ENCODE results near the gene CEACAM21. TPM values are rescaled to one million over a fixed set of nuclear protein-coding genes. Genes with fewer than 3 reads are reported as not detected.
"Not testable (repeated sequence)": the region's sequence is repeated elsewhere in the genome, so short reads cannot be mapped to it uniquely, and the experiment has no call there.

The CEACAM21 gene
- total RNA-seq, 1 donor from 2014 or later, result 38.5 TPM

GRCh38 chr19:41577144-41577830, 1.3 kb downstream of the CEACAM21 start:
- no peaks in the 10 kb centered on the region for H3K27me3 Mint-ChIP-seq (ENCODE audit: insufficient read depth)
- intact Hi-C loops (cut with micrococcal nuclease), result loop anchor here (2.0 kb wide), 1 partner anchor 18 kb away; no protein-coding TSS in a partner anchor
- H3K4me1 Mint-ChIP-seq (ENCODE audit: low read depth), result peaks cover 29% of the 10 kb centered on the region
- H3K27ac Mint-ChIP-seq, result peak overlapping the region; percentile 6
- H3K9me3 Mint-ChIP-seq, result peaks cover 23% of the 10 kb centered on the region
- no peak for DNase-seq (ENCODE audit: low spot score)
- peaks cover 48% of the 10 kb centered on the region for H3K36me3 Mint-ChIP-seq (ENCODE audit: low read depth)
- no peak overlapping the region for H3K4me3 Mint-ChIP-seq

DNA sequence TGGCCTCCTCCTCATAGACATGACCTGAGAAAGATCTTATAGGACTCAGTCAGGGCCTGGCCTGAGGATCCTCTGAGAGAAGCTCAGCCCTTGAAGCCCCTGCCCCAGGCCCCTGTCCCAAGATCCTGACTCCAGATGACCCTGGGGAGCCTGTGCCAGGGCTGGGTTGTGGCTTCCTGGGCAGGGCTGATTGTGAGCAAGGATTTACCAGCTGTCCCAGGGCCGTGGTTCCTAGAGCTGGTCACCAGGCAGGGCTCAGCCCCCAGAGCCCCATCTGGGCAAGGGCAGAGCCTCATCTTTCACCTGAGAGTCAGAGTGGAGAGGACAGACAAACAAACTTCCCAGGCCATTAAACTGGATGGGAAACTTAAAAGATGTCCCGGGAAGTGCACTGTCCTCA, 1.9 kb downstream of the CEACAM21 start:
- peak overlapping the region; percentile 5 for H3K27ac Mint-ChIP-seq
- intact Hi-C loops (cut with micrococcal nuclease), result loop anchor here (2.0 kb wide), 1 partner anchor 17 kb away; no protein-coding TSS in a partner anchor

DNA sequence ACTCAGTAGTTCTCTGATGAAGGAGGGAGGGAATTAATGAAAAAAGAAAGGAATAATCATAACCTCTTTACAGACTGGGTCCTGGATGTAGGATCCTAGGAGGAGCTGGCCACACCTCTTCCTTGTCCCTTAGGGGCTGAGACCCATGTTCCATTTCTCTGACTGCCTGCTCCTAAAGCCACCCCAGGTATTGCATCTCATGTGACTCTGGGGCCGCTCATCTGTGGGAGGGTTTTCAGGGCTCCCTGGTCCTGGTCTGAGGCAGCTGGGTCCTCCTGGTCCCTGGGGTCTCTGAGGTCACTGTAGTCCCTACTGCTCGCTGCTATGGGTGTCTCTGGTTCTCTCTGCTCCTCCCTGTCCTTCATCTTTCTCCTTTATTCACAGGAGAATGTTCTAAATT, 2.9 kb downstream of the CEACAM21 start:
- Mint-ChIP-seq H3K9me3 (peaks cover 32% of the 10 kb centered on the region), H3K4me1 (ENCODE audit: low read depth) (peaks cover 29% of the 10 kb centered on the region), H3K36me3 (ENCODE audit: low read depth) (peaks cover 61% of the 10 kb centered on the region), H3K27me3 (ENCODE audit: insufficient read depth) (no peaks in the 10 kb centered on the region), H3K4me3 (no peak overlapping the region), H3K27ac (no peak overlapping the region)
- DNase-seq (ENCODE audit: low spot score), result no peak
- intact Hi-C loops (cut with micrococcal nuclease), result no loop called here

More for the DNA sequence above, 1.9 kb downstream of the CEACAM21 start:
- peaks cover 27% of the 10 kb centered on the region for H3K9me3 Mint-ChIP-seq
- H3K4me3 Mint-ChIP-seq, result no peak overlapping the region
- peaks cover 50% of the 10 kb centered on the region for H3K36me3 Mint-ChIP-seq (ENCODE audit: low read depth)
- DNase-seq (ENCODE audit: low spot score), result no peak
- no peaks in the 10 kb centered on the region for H3K27me3 Mint-ChIP-seq (ENCODE audit: insufficient read depth)
- peaks cover 29% of the 10 kb centered on the region for H3K4me1 Mint-ChIP-seq (ENCODE audit: low read depth)

DNA sequence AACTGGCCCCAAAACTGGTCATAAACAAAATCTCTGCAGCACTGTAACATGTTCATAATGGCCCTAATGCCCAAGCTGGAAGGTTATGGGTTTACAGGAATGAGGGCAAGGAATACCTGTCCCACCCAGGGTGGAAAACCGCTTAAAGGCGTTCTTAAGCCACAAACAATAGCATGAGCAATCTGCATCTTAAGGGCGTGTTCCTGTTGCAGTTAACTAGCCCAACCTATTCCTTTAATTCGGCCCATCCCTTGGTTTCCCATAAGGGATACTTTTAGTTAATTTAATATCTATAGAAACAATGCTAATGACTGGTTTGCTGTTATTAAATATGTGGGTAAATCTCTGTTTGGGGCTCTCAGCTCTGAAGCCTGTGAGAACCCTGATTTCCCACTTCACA, 5.1 kb downstream of the CEACAM21 start:
- Mint-ChIP-seq H3K36me3 (ENCODE audit: low read depth) (peaks cover 73% of the 10 kb centered on the region), H3K9me3 (peaks cover 32% of the 10 kb centered on the region), H3K4me1 (ENCODE audit: low read depth) (peaks cover 16% of the 10 kb centered on the region)
- DNase-seq (ENCODE audit: low spot score); H3K4me3 Mint-ChIP-seq; intact Hi-C loops (cut with micrococcal nuclease); H3K27me3 Mint-ChIP-seq (ENCODE audit: insufficient read depth); H3K27ac Mint-ChIP-seq: not testable (repeated sequence)

DNA sequence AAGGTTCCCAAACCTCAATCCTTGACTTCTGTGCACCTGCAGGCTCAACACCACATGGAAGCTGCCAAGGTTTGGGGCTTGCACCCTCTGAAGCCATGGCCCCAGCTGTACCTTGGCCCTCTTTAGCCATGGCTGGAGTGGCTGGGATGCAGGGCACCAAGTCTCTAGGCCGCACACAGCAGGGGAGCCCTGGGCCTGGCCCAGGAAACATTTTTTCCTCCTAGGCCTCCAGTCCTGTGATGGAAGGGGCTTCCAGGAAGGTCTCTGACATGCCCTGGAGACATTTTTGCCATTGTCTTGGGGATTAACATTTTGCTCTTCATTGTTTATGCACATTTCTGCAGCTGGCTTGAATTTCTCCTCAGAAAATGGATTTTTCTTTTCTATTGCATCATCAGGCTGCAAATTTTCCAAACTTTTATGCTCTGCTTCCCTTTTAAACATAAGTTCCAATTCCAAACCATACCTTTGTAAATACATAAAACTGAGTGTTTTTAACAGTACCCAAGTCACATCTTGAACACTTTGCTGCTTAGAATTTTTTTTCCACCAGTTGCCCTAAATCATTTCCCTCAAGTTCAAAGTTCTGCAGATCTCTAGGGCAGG, 6.7 kb downstream of the CEACAM21 start:
- Mint-ChIP-seq H3K9me3 (peaks cover 32% of the 10 kb centered on the region), H3K36me3 (ENCODE audit: low read depth) (peaks cover 72% of the 10 kb centered on the region)
- H3K27ac Mint-ChIP-seq; H3K4me1 Mint-ChIP-seq (ENCODE audit: low read depth); DNase-seq (ENCODE audit: low spot score); H3K27me3 Mint-ChIP-seq (ENCODE audit: insufficient read depth); intact Hi-C loops (cut with micrococcal nuclease); H3K4me3 Mint-ChIP-seq: not testable (repeated sequence)

DNA sequence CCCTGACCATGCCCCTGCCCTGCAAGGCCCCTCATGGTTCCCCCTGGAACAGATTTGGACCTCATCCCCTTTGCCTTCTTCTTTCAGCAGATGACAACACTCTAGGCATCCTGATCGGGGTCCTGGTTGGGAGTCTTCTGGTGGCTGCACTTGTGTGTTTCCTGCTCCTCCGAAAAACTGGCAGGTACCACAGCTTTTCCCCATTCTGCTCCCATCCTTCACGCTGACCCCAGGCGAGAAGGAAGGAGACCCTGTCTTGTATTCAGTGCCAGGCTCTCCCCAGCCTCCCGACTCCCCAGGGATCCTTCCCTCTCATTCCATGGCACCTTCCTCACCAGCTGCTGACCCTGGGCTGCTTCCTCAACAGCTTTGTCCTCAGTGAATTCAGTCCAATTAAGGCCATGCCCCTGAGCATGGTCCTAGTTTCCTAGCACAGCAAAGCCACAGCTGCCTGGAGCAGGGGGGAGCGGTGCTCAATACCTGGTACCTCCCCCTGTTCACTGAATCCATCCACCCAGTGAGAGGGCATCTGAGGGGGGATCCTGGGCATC, 8.4 kb downstream of the CEACAM21 start:
- Mint-ChIP-seq H3K4me1 (ENCODE audit: low read depth) (no peaks in the 10 kb centered on the region), H3K27ac (no peak overlapping the region), H3K36me3 (ENCODE audit: low read depth) (peaks cover 64% of the 10 kb centered on the region), H3K27me3 (ENCODE audit: insufficient read depth) (no peaks in the 10 kb centered on the region), H3K4me3 (no peak overlapping the region), H3K9me3 (peaks cover 32% of the 10 kb centered on the region)
- no peak for DNase-seq (ENCODE audit: low spot score)
- intact Hi-C loops (cut with micrococcal nuclease), result no loop called here

GRCh38 chr19:41584931-41585330, 9.0 kb downstream of the CEACAM21 start:
- Mint-ChIP-seq H3K27me3 (ENCODE audit: insufficient read depth) (no peaks in the 10 kb centered on the region), H3K4me1 (ENCODE audit: low read depth) (no peaks in the 10 kb centered on the region), H3K4me3 (no peak overlapping the region), H3K36me3 (ENCODE audit: low read depth) (peaks cover 58% of the 10 kb centered on the region), H3K9me3 (peaks cover 32% of the 10 kb centered on the region), H3K27ac (no peak overlapping the region)
- DNase-seq (ENCODE audit: low spot score), result no peak
- intact Hi-C loops (cut with micrococcal nuclease), result no loop called here

DNA sequence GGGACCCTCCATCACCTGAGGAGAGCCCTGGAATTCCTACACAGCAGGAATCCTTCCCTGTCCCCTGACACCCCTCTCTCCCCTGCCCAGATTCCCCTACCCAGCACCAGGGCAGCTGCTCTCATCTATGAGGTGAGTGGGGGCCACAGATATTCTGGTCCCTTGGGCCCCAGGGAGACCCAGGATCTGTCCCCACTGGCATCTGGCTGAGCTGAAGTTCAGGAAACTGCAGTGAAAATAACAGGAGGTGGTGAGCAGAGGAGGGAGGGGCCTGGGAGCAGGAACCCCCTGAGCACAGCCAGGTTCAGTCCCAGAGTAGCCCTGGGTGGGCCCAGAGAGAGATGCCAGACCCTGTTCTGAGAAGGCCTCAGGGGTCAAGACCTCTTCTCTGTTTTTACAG, 10.1 kb downstream of the CEACAM21 start:
- no peak for DNase-seq (ENCODE audit: low spot score)
- Mint-ChIP-seq H3K27me3 (ENCODE audit: insufficient read depth) (no peaks in the 10 kb centered on the region), H3K27ac (no peak overlapping the region), H3K4me1 (ENCODE audit: low read depth) (no peaks in the 10 kb centered on the region), H3K4me3 (no peak overlapping the region), H3K36me3 (ENCODE audit: low read depth) (peaks cover 47% of the 10 kb centered on the region), H3K9me3 (peaks cover 22% of the 10 kb centered on the region)
- intact Hi-C loops (cut with micrococcal nuclease), result no loop called here

DNA sequence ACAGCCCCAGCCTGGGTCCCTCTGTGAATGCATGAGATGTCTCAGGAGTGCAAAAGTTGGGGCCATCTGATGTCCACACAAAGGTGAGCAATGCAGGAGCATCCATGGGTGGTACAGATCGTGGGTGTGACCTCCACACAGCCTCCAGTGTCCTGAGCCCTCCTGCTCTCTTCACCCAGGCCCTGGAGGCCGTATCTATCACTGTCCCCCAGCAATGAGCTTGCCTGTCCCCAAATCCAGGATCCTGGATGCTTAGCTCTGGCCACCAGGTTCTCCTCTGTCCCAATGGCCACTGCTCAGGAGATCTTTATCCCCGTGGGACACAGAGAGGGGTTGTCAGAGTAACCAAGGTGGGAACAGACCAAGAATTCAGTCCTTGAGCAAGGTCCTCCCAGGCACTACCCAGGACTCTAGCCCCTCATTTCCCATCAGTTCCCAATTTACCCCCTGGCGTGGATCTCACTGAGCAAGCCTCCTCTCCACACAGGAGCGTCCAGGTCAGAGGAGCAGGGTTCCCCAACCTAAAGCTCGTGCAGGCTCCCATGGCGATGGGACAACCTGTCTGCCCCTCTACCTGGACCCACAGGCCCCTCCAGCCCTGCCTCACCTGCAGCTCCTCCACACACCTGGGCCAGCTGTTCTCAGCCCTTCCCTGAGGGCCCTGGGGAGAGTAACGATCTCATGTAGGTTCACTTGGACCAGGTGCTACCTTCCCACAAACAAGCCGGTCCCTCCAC, 11.3 kb downstream of the CEACAM21 start:
- H3K36me3 Mint-ChIP-seq (ENCODE audit: low read depth), result peaks cover 35% of the 10 kb centered on the region
- intact Hi-C loops (cut with micrococcal nuclease), result no loop called here
- DNase-seq (ENCODE audit: low spot score), result no peak
- H3K9me3 Mint-ChIP-seq, result peaks cover 10% of the 10 kb centered on the region
- no peaks in the 10 kb centered on the region for H3K4me1 Mint-ChIP-seq (ENCODE audit: low read depth)
- H3K4me3 Mint-ChIP-seq, result no peak overlapping the region
- H3K27me3 Mint-ChIP-seq (ENCODE audit: insufficient read depth), result no peaks in the 10 kb centered on the region
- no peak overlapping the region for H3K27ac Mint-ChIP-seq

DNA sequence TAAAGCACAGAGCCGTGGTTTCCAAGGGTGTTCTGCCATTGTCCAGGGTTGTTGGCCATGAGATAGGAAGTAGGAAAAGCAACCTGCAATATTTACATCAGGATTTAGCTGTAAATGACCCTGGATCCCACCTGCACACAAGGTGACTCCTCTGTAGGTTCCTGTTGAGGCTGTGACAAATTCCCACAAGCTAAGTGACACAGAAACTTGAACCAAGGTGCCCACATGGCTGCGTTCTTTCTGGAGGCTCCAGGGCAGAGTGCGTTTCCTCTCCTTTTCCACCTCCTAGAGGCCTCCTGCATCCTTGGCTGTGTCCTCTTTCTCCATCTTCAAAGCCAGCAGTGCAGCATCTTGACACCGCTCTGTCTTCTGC, 11.9 kb downstream of the CEACAM21 start:
- peaks cover 6% of the 10 kb centered on the region for H3K9me3 Mint-ChIP-seq
- H3K4me1 Mint-ChIP-seq (ENCODE audit: low read depth), result no peaks in the 10 kb centered on the region
- no peak for DNase-seq (ENCODE audit: low spot score)
- H3K27ac Mint-ChIP-seq, result no peak overlapping the region
- H3K36me3 Mint-ChIP-seq (ENCODE audit: low read depth), result peaks cover 31% of the 10 kb centered on the region
- H3K4me3 Mint-ChIP-seq, result no peak overlapping the region
- H3K27me3 Mint-ChIP-seq (ENCODE audit: insufficient read depth), result no peaks in the 10 kb centered on the region
- intact Hi-C loops (cut with micrococcal nuclease), result no loop called here

DNA sequence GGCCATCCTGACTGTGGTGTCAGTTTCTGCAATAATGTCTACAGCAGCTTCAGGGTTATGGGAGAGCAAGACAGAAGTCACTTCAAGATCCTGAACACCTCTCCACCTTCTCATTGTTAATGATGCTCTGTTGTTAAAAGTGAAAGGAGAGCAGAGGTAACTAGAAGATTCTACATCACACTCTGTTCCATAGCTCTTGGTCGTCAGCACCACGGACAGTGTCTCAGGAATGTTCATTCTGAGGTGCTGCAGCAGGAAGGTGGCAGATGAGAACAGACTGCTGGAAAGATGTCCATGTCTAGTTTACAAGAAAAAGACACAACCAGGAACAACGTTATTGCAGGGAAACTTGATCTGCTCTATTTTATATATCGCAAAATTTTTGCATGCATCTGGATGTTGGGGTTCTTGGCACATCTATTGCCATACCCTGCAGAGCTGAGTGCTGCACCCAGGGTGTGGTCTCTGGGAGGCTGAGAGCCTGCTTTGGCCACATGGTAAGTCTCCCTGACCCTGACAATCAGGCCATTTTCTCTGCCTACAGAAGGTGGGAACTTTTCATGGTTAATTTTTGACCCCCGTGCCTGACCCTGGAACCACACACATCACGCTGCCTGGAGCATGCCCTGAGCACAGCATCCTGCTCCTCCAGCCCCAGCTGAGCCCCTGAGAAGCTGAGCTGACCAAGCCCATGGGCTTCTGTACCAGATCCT, 12.7 kb downstream of the CEACAM21 start:
- Mint-ChIP-seq H3K36me3 (ENCODE audit: low read depth) (peaks cover 23% of the 10 kb centered on the region), H3K27me3 (ENCODE audit: insufficient read depth) (no peaks in the 10 kb centered on the region), H3K9me3 (no peaks in the 10 kb centered on the region), H3K27ac (no peak overlapping the region), H3K4me1 (ENCODE audit: low read depth) (no peaks in the 10 kb centered on the region), H3K4me3 (no peak overlapping the region)
- intact Hi-C loops (cut with micrococcal nuclease), result no loop called here
- no peak for DNase-seq (ENCODE audit: low spot score)

DNA sequence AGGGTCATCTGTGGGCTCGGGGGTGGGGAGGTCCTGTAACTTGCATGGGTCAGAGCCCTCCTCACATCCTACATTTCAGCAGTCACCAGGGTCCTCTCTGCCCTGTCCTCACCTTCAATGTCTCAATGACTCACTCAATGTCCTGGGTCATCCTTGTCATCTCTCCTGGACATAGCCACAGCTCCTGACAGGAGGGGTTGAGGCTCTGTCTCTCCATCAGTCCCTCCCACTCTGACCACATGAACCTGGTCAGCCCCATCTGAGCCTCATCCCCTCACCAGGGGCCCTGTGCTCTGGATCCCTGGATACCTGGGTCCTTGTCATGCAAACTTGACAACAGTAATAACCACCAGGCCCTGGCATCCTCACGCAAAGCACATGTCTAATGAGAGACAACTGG, 13.4 kb downstream of the CEACAM21 start:
- no peaks in the 10 kb centered on the region for H3K27me3 Mint-ChIP-seq (ENCODE audit: insufficient read depth)
- no peak overlapping the region for H3K4me3 Mint-ChIP-seq
- no peaks in the 10 kb centered on the region for H3K4me1 Mint-ChIP-seq (ENCODE audit: low read depth)
- H3K36me3 Mint-ChIP-seq (ENCODE audit: low read depth), result peaks cover 15% of the 10 kb centered on the region
- DNase-seq (ENCODE audit: low spot score), result no peak
- H3K27ac Mint-ChIP-seq, result no peak overlapping the region
- intact Hi-C loops (cut with micrococcal nuclease), result no loop called here
- H3K9me3 Mint-ChIP-seq, result no peaks in the 10 kb centered on the region

All from activated T-helper 1 cell treated with anti-CD3 and anti-CD28 coated beads, Interleukin-12 subunit alpha, Interleukin-12 subunit beta, Interleukin-2, Interleukin-4 antibody, amounts not matched to agents 30 ng/mL and 10 ng/mL and 1 ng/mL, durations not matched to agents 14 hours and 24 hours and 36 hours (primary cell).